ENCODE data around the gene DLGAP1. TPM values are rescaled to one million over a fixed set of nuclear protein-coding genes. Genes with fewer than 3 reads are reported as not detected.

DLGAP1 gene
- total RNA-seq, 3 donors from 2014 or later (not counting 1 experiment from before 2014, with no cell fraction given), result not detected

GRCh38 chr18:4125224-4125623 lies 329.9 kb downstream of the DLGAP1 start:
- Mint-ChIP-seq H3K9me3 (peaks cover 0 to 5% of the 10 kb centered on the region in 2 donors), H3K36me3 (no peaks in the 10 kb centered on the region), H3K27me3 (ENCODE audit: low read depth in 2 of 2) (peaks cover 0 to 2% of the 10 kb centered on the region in 2 donors), H3K27ac (no peak overlapping the region), H3K4me3 (no peak overlapping the region), H3K4me1 (no peaks in the 10 kb centered on the region)
- no peak for DNase-seq
- no peak for TF ChIP-seq CTCF (IDR thresholded peaks at IDR 0.05)
- Histone ChIP-seq H3K4me3 (ENCODE audit: low read length) (no peak overlapping the region), H3K27me3 (ENCODE audit: control insufficient read depth, insufficient read depth, low read length) (no peaks in the 10 kb centered on the region), H3K9me3 (ENCODE audit: control insufficient read depth, insufficient read depth, low read length) (no peaks in the 10 kb centered on the region), H3K4me1 (ENCODE audit: control insufficient read depth, insufficient read depth, low read length) (no peaks in the 10 kb centered on the region), H3K36me3 (ENCODE audit: control insufficient read depth, insufficient read depth, low read length) (no peaks in the 10 kb centered on the region), H3K27ac (ENCODE audit: low read length) (no peak overlapping the region)
- no peak for ATAC-seq
- intact Hi-C loops (cut with micrococcal nuclease), result no loop called here

- Histone ChIP-seq H3K27me3 (ENCODE audit: control insufficient read depth, insufficient read depth, low read length) (no peaks in the 10 kb centered on the region), H3K36me3 (ENCODE audit: control insufficient read depth, insufficient read depth, low read length) (no peaks in the 10 kb centered on the region), H3K4me1 (ENCODE audit: control insufficient read depth, insufficient read depth, low read length) (no peaks in the 10 kb centered on the region), H3K4me3 (ENCODE audit: low read length) (no peak overlapping the region), H3K27ac (ENCODE audit: low read length) (no peak overlapping the region), H3K9me3 (ENCODE audit: control insufficient read depth, insufficient read depth, low read length) (no peaks in the 10 kb centered on the region)
- Mint-ChIP-seq H3K27ac (no peak overlapping the region), H3K4me3 (no peak overlapping the region), H3K4me1 (no peaks in the 10 kb centered on the region), H3K36me3 (no peaks in the 10 kb centered on the region), H3K9me3 (peaks cover under 1 to 2% of the 10 kb centered on the region in 2 donors), H3K27me3 (ENCODE audit: low read depth in 2 of 2) (peaks cover 0 to 2% of the 10 kb centered on the region in 2 donors)
- DNase-seq, result no peak
- no peak for TF ChIP-seq CTCF (IDR thresholded peaks at IDR 0.05)
- intact Hi-C loops (cut with micrococcal nuclease), result no loop called here
- no peak for ATAC-seq
- WGBS (ENCODE audit: insufficient coverage), result no CpG with 5 or more reads among the region's 1 CpG
These were observed 335.3 kb downstream of the DLGAP1 start for GRCh38 chr18:4119813-4120212.

GRCh38 chr18:4119127-4119648 lies 335.9 kb downstream of the DLGAP1 start:
- 74% methylated on average over 7 of the region's 7 CpGs for WGBS (ENCODE audit: insufficient coverage)
- ATAC-seq, result no peak

More at GRCh38 chr18:4119127-4119648, 335.9 kb downstream of the DLGAP1 start:
- no peak overlapping the region for H3K4me3 ChIP-seq (ENCODE audit: low read length)
- H3K27ac Mint-ChIP-seq, result no peak overlapping the region
- no peak for TF ChIP-seq CTCF (IDR thresholded peaks at IDR 0.05)
- H3K4me1 ChIP-seq (ENCODE audit: control insufficient read depth, insufficient read depth, low read length), result no peaks in the 10 kb centered on the region
- peaks cover 0 to 2% of the 10 kb centered on the region in 2 donors for H3K27me3 Mint-ChIP-seq (ENCODE audit: low read depth in 2 of 2)
- H3K27ac ChIP-seq (ENCODE audit: low read length), result no peak overlapping the region
- no peak overlapping the region for H3K4me3 Mint-ChIP-seq
- H3K9me3 ChIP-seq (ENCODE audit: control insufficient read depth, insufficient read depth, low read length), result no peaks in the 10 kb centered on the region
- no peaks in the 10 kb centered on the region for H3K27me3 ChIP-seq (ENCODE audit: control insufficient read depth, insufficient read depth, low read length)
- no peaks in the 10 kb centered on the region for H3K36me3 ChIP-seq (ENCODE audit: control insufficient read depth, insufficient read depth, low read length)
- H3K4me1 Mint-ChIP-seq, result no peaks in the 10 kb centered on the region
- peaks cover 0 to 4% of the 10 kb centered on the region in 2 donors for H3K9me3 Mint-ChIP-seq
- DNase-seq, result no peak
- intact Hi-C loops (cut with micrococcal nuclease), result no loop called here
- H3K36me3 Mint-ChIP-seq, result no peaks in the 10 kb centered on the region
